ENCODE measurements around the gene HPSE2.

- TF ChIP-seq, protein P1, sequence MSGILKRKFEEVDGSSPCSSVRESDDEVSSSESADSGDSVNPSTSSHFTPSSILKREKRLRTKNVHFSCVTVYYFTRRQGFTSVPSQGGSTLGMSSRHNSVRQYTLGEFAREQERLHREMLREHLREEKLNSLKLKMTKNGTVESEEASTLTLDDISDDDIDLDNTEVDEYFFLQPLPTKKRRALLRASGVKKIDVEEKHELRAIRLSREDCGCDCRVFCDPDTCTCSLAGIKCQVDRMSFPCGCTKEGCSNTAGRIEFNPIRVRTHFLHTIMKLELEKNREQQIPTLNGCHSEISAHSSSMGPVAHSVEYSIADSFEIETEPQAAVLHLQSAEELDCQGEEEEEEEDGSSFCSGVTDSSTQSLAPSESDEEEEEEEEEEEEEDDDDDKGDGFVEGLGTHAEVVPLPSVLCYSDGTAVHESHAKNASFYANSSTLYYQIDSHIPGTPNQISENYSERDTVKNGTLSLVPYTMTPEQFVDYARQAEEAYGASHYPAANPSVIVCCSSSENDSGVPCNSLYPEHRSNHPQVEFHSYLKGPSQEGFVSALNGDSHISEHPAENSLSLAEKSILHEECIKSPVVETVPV (CRISPR knock-in tag; IDR thresholded peaks at IDR 0.05) = no peak
- TF ChIP-seq ZFP30 (CRISPR knock-in tag; IDR thresholded peaks at IDR 0.05) = no peak
- TF ChIP-seq ZNF70 (CRISPR knock-in tag; IDR thresholded peaks at IDR 0.05) = no peak
- TF ChIP-seq, protein P2, sequence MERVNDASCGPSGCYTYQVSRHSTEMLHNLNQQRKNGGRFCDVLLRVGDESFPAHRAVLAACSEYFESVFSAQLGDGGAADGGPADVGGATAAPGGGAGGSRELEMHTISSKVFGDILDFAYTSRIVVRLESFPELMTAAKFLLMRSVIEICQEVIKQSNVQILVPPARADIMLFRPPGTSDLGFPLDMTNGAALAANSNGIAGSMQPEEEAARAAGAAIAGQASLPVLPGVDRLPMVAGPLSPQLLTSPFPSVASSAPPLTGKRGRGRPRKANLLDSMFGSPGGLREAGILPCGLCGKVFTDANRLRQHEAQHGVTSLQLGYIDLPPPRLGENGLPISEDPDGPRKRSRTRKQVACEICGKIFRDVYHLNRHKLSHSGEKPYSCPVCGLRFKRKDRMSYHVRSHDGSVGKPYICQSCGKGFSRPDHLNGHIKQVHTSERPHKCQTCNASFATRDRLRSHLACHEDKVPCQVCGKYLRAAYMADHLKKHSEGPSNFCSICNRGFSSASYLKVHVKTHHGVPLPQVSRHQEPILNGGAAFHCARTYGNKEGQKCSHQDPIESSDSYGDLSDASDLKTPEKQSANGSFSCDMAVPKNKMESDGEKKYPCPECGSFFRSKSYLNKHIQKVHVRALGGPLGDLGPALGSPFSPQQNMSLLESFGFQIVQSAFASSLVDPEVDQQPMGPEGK (CRISPR knock-in tag; IDR thresholded peaks at IDR 0.05; ENCODE audit: borderline replicate concordance) = no peak
- TF ChIP-seq OSR1 (CRISPR knock-in tag; IDR thresholded peaks at IDR 0.05) = no peak
Observed at GRCh38 chr10:98524124-98524523, 711.5 kb downstream of the HPSE2 start.
